CD8-positive, alpha-beta memory T cell (primary cell): Measurements from ENCODE around the gene UNK. TPM values are rescaled to one million over a fixed set of nuclear protein-coding genes. Genes with fewer than 3 reads are reported as not detected.

ENCODE experiments used
- CTCF ChIA-PET: fragments of 350-600 bp; sonication (Branson Sonifier 250); formaldehyde crosslinking; loops from one replicate; lab custom pipeline; 2021; ENCODE audit warnings: antibody characterized with exemption; lab: Charles Lee
- POLR2A ChIA-PET: fragments of 350-600 bp; sonication (Branson Sonifier 250); formaldehyde crosslinking; loops from one replicate; lab custom pipeline; 2021; ENCODE audit warnings: antibody characterized with exemption; lab: Charles Lee
- DNase-seq, 5 donors: peaks; one replicate each; pipeline versions ENCODE4 v3.0.0 to v3.0.0-alpha.2; 2020 to 2022; ENCODE audit warnings: mixed read lengths in 1 of 5
- H3K27ac ChIP-seq: one replicate; pipeline ENCODE4 v1.7.0; 2013; ENCODE audit warnings: low read depth, mild to moderate bottlenecking, low read length, moderate library complexity
- H3K27me3 ChIP-seq: 2 replicates; pipeline ENCODE4 v1.7.0; 2013; ENCODE audit warnings: low read length, mild to moderate bottlenecking; ENCODE audit not compliant: insufficient read depth, poor library complexity, severe bottlenecking
- H3K36me3 ChIP-seq: 2 replicates; pipeline ENCODE4 v1.7.0; 2013; ENCODE audit warnings: mild to moderate bottlenecking, low read length, moderate library complexity; ENCODE audit not compliant: insufficient read depth
- H3K4me1 ChIP-seq: 2 replicates; pipeline ENCODE4 v1.7.0; 2013; ENCODE audit warnings: mild to moderate bottlenecking, low read length, moderate library complexity; ENCODE audit not compliant: insufficient read depth
- H3K4me3 ChIP-seq: 2 replicates; pipeline ENCODE4 v1.7.0; 2013; ENCODE audit warnings: mild to moderate bottlenecking, low read length
- H3K9me3 ChIP-seq: 2 replicates; pipeline ENCODE4 v1.7.0; 2013; ENCODE audit warnings: mild to moderate bottlenecking, low read length
- H3K27ac Mint-ChIP-seq, 8 donors: one replicate each; pipeline ENCODE4 v1.8.0; 2020 to 2021; ENCODE audit warnings: mixed read lengths in 8 of 8, mild to moderate bottlenecking in 6 of 8, inconsistent platforms in 3 of 8, moderate library complexity in 3 of 8
- H3K27me3 Mint-ChIP-seq, 2 donors: one replicate each; pipeline ENCODE4 v1.8.0; 2020 to 2021; ENCODE audit warnings: mixed read lengths in 2 of 2, mild to moderate bottlenecking in 1 of 2, moderate library complexity in 1 of 2
- H3K36me3 Mint-ChIP-seq, 3 donors: one replicate each; pipeline ENCODE4 v1.8.0; 2020 to 2021; ENCODE audit warnings: mixed read lengths in 3 of 3, inconsistent platforms in 1 of 3, mild to moderate bottlenecking in 1 of 3
- H3K4me1 Mint-ChIP-seq, 3 donors: one replicate each; pipeline ENCODE4 v1.8.0; 2020 to 2021; ENCODE audit warnings: mixed read lengths in 3 of 3, inconsistent platforms in 1 of 3, mild to moderate bottlenecking in 1 of 3
- H3K4me3 Mint-ChIP-seq, 7 donors: one replicate each; pipeline ENCODE4 v1.8.0; 2020 to 2021; ENCODE audit warnings: mixed read lengths in 7 of 7, mild to moderate bottlenecking in 6 of 7, moderate library complexity in 4 of 7, inconsistent platforms in 2 of 7
- H3K9me3 Mint-ChIP-seq, 5 donors: one replicate each; pipeline ENCODE4 v1.8.0; 2020 to 2022; ENCODE audit warnings: mixed read lengths in 5 of 5, mild to moderate bottlenecking in 3 of 5, moderate library complexity in 2 of 5, inconsistent platforms in 1 of 5
- polyA plus RNA-seq: library from polyadenylated mRNA; unstranded; fragments of 300-500 nt; fragmentation: Illumina TruSeq; gene quantifications from one replicate; pipeline ENCODE4 v1.2.3, GENCODE V29; 2021
- total RNA-seq, 2 experiments: library from RNA; stranded (reverse); gene quantifications; one replicate each; pipeline ENCODE4 v1.2.3, GENCODE V29; 2021

Gene UNK
- total and polyA plus RNA-seq, 3 experiments from 2014 or later: 24.4 to 32.8 (median 29.3) TPM

GRCh38 chr17:75795820-75796607, 11.4 kb downstream of the UNK start:
- Histone ChIP-seq H3K9me3 (no peaks in the 10 kb centered on the region), H3K36me3 (peaks cover 17% of the 10 kb centered on the region), H3K27ac (no peak overlapping the region), H3K4me3 (no peak overlapping the region), H3K4me1 (no peaks in the 10 kb centered on the region), H3K27me3 (no peaks in the 10 kb centered on the region)
- H3K27me3 Mint-ChIP-seq: no peaks in the 10 kb centered on the region
- H3K27ac Mint-ChIP-seq: peak overlapping the region in 3 of 8 donors; percentile 32 to 47 (median 44)
- H3K36me3 Mint-ChIP-seq: peaks cover 0 to 67% (median 10%) of the 10 kb centered on the region in 3 donors
- DNase-seq: no peak
- no peaks in the 10 kb centered on the region for H3K9me3 Mint-ChIP-seq
- ChIA-PET POLR2A (interaction anchor here (0.8 to 1.5 kb wide), 2 partner anchors 11 to 16 kb away, joined by 4 read pairs; partner anchors contain the start of gene UNK), CTCF (interaction anchor here (1.0 to 2.1 kb wide), 8 partner anchors 9 to 130 kb away, joined by 3 to 8 read pairs (median 4); partner anchors contain the start of genes GALK1 and TRIM65)
- peaks cover 25 to 40% (median 37%) of the 10 kb centered on the region in 3 donors for H3K4me1 Mint-ChIP-seq
- H3K4me3 Mint-ChIP-seq: no peak overlapping the region

- CTCF ChIA-PET: interaction anchor here (1.2 kb wide), 1 partner anchor 97 kb away, joined by 3 read pairs; the partner anchor contains the start of gene TRIM65
- POLR2A ChIA-PET: no interaction called here
- no peaks in the 10 kb centered on the region for H3K9me3 Mint-ChIP-seq
- Histone ChIP-seq H3K27me3 (no peaks in the 10 kb centered on the region), H3K36me3 (peaks cover 17% of the 10 kb centered on the region), H3K4me1 (no peaks in the 10 kb centered on the region), H3K4me3 (no peak overlapping the region), H3K9me3 (no peaks in the 10 kb centered on the region), H3K27ac (no peak overlapping the region)
- no peaks in the 10 kb centered on the region for H3K27me3 Mint-ChIP-seq
- DNase-seq: no peak
- peak overlapping the region in 2 of 8 donors; percentile 57 to 77 for H3K27ac Mint-ChIP-seq
- peaks cover 0 to 50% (median 8%) of the 10 kb centered on the region in 3 donors for H3K36me3 Mint-ChIP-seq
- H3K4me1 Mint-ChIP-seq: peaks cover 9 to 27% (median 22%) of the 10 kb centered on the region in 3 donors
- H3K4me3 Mint-ChIP-seq: no peak overlapping the region
Measured at GRCh38 chr17:75799402-75799801, 14.8 kb downstream of the UNK start.

GRCh38 chr17:75803883-75804282, 19.3 kb downstream of the UNK start:
- Histone ChIP-seq H3K36me3 (peaks cover 3% of the 10 kb centered on the region), H3K4me3 (no peak overlapping the region), H3K27ac (no peak overlapping the region), H3K9me3 (no peaks in the 10 kb centered on the region), H3K27me3 (no peaks in the 10 kb centered on the region), H3K4me1 (no peaks in the 10 kb centered on the region)
- DNase-seq: no peak
- ChIA-PET CTCF (interaction anchor here (0.8 to 2.7 kb wide), 4 partner anchors 9 to 170 kb away, joined by 3 to 7 read pairs (median 3); partner anchors contain the start of gene SMIM5), POLR2A (interaction anchor here (1.1 to 1.4 kb wide), 2 partner anchors 16 to 19 kb away, joined by 3 read pairs; no protein-coding TSS in a partner anchor)
- Mint-ChIP-seq H3K36me3 (peaks cover 0 to 28% (median 5%) of the 10 kb centered on the region in 3 donors), H3K27me3 (no peaks in the 10 kb centered on the region), H3K27ac (peak overlapping the region in 1 of 8 donors; percentile 27), H3K4me1 (peaks cover 6 to 20% (median 9%) of the 10 kb centered on the region in 3 donors), H3K4me3 (no peak overlapping the region), H3K9me3 (no peaks in the 10 kb centered on the region)

GRCh38 chr17:75806822-75807500, 22.4 kb downstream of the UNK start:
- Histone ChIP-seq H3K27me3 (no peaks in the 10 kb centered on the region), H3K4me3 (no peak overlapping the region), H3K4me1 (no peaks in the 10 kb centered on the region), H3K27ac (no peak overlapping the region), H3K9me3 (no peaks in the 10 kb centered on the region), H3K36me3 (peaks cover 4% of the 10 kb centered on the region)
- no peaks in the 10 kb centered on the region for H3K27me3 Mint-ChIP-seq
- no peaks in the 10 kb centered on the region for H3K9me3 Mint-ChIP-seq
- H3K27ac Mint-ChIP-seq: peak overlapping the region in 2 of 8 donors; percentile 87 to 90
- no peak overlapping the region for H3K4me3 Mint-ChIP-seq
- H3K4me1 Mint-ChIP-seq: peaks cover 4 to 12% (median 9%) of the 10 kb centered on the region in 3 donors
- peak in 1 of 5 donors; percentile 35 for DNase-seq
- POLR2A ChIA-PET: no interaction called here
- peaks cover 0 to 37% (median 0%) of the 10 kb centered on the region in 3 donors for H3K36me3 Mint-ChIP-seq
- CTCF ChIA-PET: interaction anchor here (0.8 kb wide), 1 partner anchor 16 kb away, joined by 3 read pairs; no protein-coding TSS in a partner anchor

- Mint-ChIP-seq H3K27ac (peak overlapping the region in 1 of 8 donors; percentile 73), H3K9me3 (no peaks in the 10 kb centered on the region), H3K27me3 (no peaks in the 10 kb centered on the region), H3K4me1 (peaks cover 4 to 12% (median 9%) of the 10 kb centered on the region in 3 donors), H3K36me3 (peaks cover 0 to 44% (median 0%) of the 10 kb centered on the region in 3 donors), H3K4me3 (no peak overlapping the region)
- H3K27me3 ChIP-seq: no peaks in the 10 kb centered on the region
- no peak overlapping the region for H3K27ac ChIP-seq
- POLR2A ChIA-PET: no interaction called here
- no peak overlapping the region for H3K4me3 ChIP-seq
- H3K36me3 ChIP-seq: peaks cover 8% of the 10 kb centered on the region
- H3K4me1 ChIP-seq: no peaks in the 10 kb centered on the region
- CTCF ChIA-PET: interaction anchor here (0.8 kb wide), 1 partner anchor 15 kb away, joined by 3 read pairs; no protein-coding TSS in a partner anchor
- peak in 1 of 5 donors; percentile 27 for DNase-seq
- no peaks in the 10 kb centered on the region for H3K9me3 ChIP-seq
Measured at GRCh38 chr17:75807861-75808260, 23.3 kb downstream of the UNK start.

- H3K4me3 ChIP-seq: no peak overlapping the region
- no peak overlapping the region for H3K27ac ChIP-seq
- no peak overlapping the region for H3K4me3 Mint-ChIP-seq
- ChIA-PET POLR2A (no interaction called here), CTCF (no interaction called here)
- peaks cover 3 to 10% (median 5%) of the 10 kb centered on the region in 3 donors for H3K4me1 Mint-ChIP-seq
- no peaks in the 10 kb centered on the region for H3K4me1 ChIP-seq
- no peaks in the 10 kb centered on the region for H3K9me3 ChIP-seq
- H3K36me3 Mint-ChIP-seq: peaks cover 0 to 45% (median 0%) of the 10 kb centered on the region in 3 donors
- no peaks in the 10 kb centered on the region for H3K27me3 ChIP-seq
- no peaks in the 10 kb centered on the region for H3K27me3 Mint-ChIP-seq
- peak overlapping the region in 4 of 8 donors; percentile 1 to 88 (median 80) for H3K27ac Mint-ChIP-seq
- DNase-seq: peak in 1 of 5 donors; percentile 1
- no peaks in the 10 kb centered on the region for H3K9me3 Mint-ChIP-seq
- H3K36me3 ChIP-seq: peaks cover 10% of the 10 kb centered on the region
Measured at GRCh38 chr17:75808549-75808904, 23.9 kb downstream of the UNK start.

GRCh38 chr17:75808905-75809621, 24.5 kb downstream of the UNK start:
- peak overlapping the region in 2 of 8 donors; percentile 36 to 75 for H3K27ac Mint-ChIP-seq

More at GRCh38 chr17:75808905-75809621, 24.5 kb downstream of the UNK start:
- H3K27me3 ChIP-seq: no peaks in the 10 kb centered on the region
- no peak overlapping the region for H3K4me3 ChIP-seq
- no peaks in the 10 kb centered on the region for H3K27me3 Mint-ChIP-seq
- H3K9me3 ChIP-seq: no peaks in the 10 kb centered on the region
- POLR2A ChIA-PET: interaction anchor here (0.6 kb wide), 1 partner anchor 24 kb away, joined by 6 read pairs; the partner anchor contains the start of gene UNK
- peaks cover 10% of the 10 kb centered on the region for H3K36me3 ChIP-seq
- CTCF ChIA-PET: no interaction called here
- no peaks in the 10 kb centered on the region for H3K9me3 Mint-ChIP-seq
- peaks cover 0 to 49% (median 0%) of the 10 kb centered on the region in 3 donors for H3K36me3 Mint-ChIP-seq
- H3K4me3 Mint-ChIP-seq: no peak overlapping the region
- H3K4me1 ChIP-seq: no peaks in the 10 kb centered on the region
- H3K27ac ChIP-seq: no peak overlapping the region
- DNase-seq: peak in 1 of 5 donors; percentile 22
- H3K4me1 Mint-ChIP-seq: peaks cover 0 to 5% (median 2%) of the 10 kb centered on the region in 3 donors
